Fibroblast of lung (primary cell): ENCODE data around the gene EGLN1.

Experiments used
- CTCF ChIP-seq, 2 donors: IDR thresholded peaks in 1 of 2; conservative IDR thresholded peaks in 1 of 2; 1 replicate in 1 of 2; 2 replicates in 1 of 2; pipeline ENCODE4 v1.5.1; 2011 to 2012; ENCODE audit warnings: low read length in 2 of 2, control low read depth in 1 of 2, inconsistent platforms in 1 of 2, low read depth in 1 of 2, mild to moderate bottlenecking in 1 of 2
- EZH2 ChIP-seq: IDR thresholded peaks from 2 replicates; pipeline ENCODE4 v1.5.1; 2012; ENCODE audit warnings: low read length, control low read depth, mild to moderate bottlenecking; ENCODE audit errors: missing control alignments

GRCh38 chr1:231337043-231337471 lies 85.0 kb downstream of the EGLN1 start:
- TF ChIP-seq CTCF (conservative IDR thresholded peaks at IDR 0.05 in 1 of 2, IDR thresholded peaks at IDR 0.05 in 1 of 2; ENCODE audit: low read depth in 1 of 2, low read length in 2 of 2) (no peak), EZH2 (no peak)
